Keratinocyte (primary cell): ENCODE data around the gene PYROXD2.

Experiments used
- CTCF ChIP-seq, 3 experiments: IDR thresholded peaks in 1 of 3; conservative IDR thresholded peaks in 1 of 3; optimal IDR thresholded peaks in 1 of 3; 2 replicates in 2 of 3; 3 replicates in 1 of 3; pipeline versions ENCODE3 to v1.5.1; 2011; ENCODE audit warnings: low read length in 3 of 3, mild to moderate bottlenecking in 3 of 3, moderate library complexity in 2 of 3, control low read depth in 1 of 3, inconsistent platforms in 1 of 3; ENCODE audit not compliant: insufficient read depth in 2 of 3; ENCODE audit errors: extremely low read depth in 1 of 3
- EZH2 ChIP-seq: IDR thresholded peaks from one replicate; pipeline ENCODE4 v1.6.1; 2012; ENCODE audit warnings: inconsistent platforms, mild to moderate bottlenecking, low read length, moderate library complexity

GRCh38 chr10:98446661-98447221 is 31.8 kb upstream of the PYROXD2 start, which contains the start of gene HPS1:
- TF ChIP-seq EZH2 (no peak), CTCF (optimal IDR thresholded peaks at IDR 0.05 in 1 of 3, IDR thresholded peaks at IDR 0.05 in 1 of 3, conservative IDR thresholded peaks at IDR 0.05 in 1 of 3; ENCODE audit: extremely low read depth in 1 of 3, insufficient read depth in 2 of 3, low read length in 3 of 3) (peak in 1 of 3 experiments; percentile 16)
